Measurements from ENCODE around the gene ESF1. TPM values are rescaled to one million over a fixed set of nuclear protein-coding genes. Genes with fewer than 3 reads are reported as not detected.

The ESF1 gene
- total and polyA plus RNA-seq, 2 of the 8 experiments (the other 6 are each of a cell fraction or from before 2014, with no cell fraction given), result 1.1 to 32.9 TPM

DNA sequence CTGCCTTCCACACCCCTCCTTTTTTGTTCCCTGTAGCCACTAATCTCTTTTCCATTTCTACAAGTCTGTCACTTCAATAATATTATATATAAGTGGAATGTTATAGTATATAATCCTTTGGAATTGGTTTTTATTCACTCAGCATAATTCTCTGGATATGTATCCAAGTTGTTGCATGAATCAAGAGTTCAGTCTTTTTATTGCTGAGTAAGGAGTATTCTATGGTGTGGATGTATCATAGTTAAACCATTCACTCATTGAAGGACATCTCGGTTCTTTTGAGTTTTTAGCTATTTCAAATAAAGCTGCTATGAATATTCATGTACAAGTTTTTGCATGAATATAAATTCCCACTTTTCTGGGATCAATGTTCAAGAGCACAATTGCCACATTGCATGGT lies 76.5 kb downstream of the ESF1 start (continued):
- TF ChIP-seq, protein P1, sequence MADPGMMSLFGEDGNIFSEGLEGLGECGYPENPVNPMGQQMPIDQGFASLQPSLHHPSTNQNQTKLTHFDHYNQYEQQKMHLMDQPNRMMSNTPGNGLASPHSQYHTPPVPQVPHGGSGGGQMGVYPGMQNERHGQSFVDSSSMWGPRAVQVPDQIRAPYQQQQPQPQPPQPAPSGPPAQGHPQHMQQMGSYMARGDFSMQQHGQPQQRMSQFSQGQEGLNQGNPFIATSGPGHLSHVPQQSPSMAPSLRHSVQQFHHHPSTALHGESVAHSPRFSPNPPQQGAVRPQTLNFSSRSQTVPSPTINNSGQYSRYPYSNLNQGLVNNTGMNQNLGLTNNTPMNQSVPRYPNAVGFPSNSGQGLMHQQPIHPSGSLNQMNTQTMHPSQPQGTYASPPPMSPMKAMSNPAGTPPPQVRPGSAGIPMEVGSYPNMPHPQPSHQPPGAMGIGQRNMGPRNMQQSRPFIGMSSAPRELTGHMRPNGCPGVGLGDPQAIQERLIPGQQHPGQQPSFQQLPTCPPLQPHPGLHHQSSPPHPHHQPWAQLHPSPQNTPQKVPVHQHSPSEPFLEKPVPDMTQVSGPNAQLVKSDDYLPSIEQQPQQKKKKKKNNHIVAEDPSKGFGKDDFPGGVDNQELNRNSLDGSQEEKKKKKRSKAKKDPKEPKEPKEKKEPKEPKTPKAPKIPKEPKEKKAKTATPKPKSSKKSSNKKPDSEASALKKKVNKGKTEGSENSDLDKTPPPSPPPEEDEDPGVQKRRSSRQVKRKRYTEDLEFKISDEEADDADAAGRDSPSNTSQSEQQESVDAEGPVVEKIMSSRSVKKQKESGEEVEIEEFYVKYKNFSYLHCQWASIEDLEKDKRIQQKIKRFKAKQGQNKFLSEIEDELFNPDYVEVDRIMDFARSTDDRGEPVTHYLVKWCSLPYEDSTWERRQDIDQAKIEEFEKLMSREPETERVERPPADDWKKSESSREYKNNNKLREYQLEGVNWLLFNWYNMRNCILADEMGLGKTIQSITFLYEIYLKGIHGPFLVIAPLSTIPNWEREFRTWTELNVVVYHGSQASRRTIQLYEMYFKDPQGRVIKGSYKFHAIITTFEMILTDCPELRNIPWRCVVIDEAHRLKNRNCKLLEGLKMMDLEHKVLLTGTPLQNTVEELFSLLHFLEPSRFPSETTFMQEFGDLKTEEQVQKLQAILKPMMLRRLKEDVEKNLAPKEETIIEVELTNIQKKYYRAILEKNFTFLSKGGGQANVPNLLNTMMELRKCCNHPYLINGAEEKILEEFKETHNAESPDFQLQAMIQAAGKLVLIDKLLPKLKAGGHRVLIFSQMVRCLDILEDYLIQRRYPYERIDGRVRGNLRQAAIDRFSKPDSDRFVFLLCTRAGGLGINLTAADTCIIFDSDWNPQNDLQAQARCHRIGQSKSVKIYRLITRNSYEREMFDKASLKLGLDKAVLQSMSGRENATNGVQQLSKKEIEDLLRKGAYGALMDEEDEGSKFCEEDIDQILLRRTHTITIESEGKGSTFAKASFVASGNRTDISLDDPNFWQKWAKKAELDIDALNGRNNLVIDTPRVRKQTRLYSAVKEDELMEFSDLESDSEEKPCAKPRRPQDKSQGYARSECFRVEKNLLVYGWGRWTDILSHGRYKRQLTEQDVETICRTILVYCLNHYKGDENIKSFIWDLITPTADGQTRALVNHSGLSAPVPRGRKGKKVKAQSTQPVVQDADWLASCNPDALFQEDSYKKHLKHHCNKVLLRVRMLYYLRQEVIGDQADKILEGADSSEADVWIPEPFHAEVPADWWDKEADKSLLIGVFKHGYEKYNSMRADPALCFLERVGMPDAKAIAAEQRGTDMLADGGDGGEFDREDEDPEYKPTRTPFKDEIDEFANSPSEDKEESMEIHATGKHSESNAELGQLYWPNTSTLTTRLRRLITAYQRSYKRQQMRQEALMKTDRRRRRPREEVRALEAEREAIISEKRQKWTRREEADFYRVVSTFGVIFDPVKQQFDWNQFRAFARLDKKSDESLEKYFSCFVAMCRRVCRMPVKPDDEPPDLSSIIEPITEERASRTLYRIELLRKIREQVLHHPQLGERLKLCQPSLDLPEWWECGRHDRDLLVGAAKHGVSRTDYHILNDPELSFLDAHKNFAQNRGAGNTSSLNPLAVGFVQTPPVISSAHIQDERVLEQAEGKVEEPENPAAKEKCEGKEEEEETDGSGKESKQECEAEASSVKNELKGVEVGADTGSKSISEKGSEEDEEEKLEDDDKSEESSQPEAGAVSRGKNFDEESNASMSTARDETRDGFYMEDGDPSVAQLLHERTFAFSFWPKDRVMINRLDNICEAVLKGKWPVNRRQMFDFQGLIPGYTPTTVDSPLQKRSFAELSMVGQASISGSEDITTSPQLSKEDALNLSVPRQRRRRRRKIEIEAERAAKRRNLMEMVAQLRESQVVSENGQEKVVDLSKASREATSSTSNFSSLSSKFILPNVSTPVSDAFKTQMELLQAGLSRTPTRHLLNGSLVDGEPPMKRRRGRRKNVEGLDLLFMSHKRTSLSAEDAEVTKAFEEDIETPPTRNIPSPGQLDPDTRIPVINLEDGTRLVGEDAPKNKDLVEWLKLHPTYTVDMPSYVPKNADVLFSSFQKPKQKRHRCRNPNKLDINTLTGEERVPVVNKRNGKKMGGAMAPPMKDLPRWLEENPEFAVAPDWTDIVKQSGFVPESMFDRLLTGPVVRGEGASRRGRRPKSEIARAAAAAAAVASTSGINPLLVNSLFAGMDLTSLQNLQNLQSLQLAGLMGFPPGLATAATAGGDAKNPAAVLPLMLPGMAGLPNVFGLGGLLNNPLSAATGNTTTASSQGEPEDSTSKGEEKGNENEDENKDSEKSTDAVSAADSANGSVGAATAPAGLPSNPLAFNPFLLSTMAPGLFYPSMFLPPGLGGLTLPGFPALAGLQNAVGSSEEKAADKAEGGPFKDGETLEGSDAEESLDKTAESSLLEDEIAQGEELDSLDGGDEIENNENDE (IDR thresholded peaks at IDR 0.05; ENCODE audit: insufficient replicate concordance, low read length), result no peak

Data from H1 (cell line).